Myocyte (in vitro differentiated cells): ENCODE data around the gene FNIP2. TPM values are rescaled to one million over a fixed set of nuclear protein-coding genes. Genes with fewer than 3 reads are reported as not detected.
"Not testable (repeated sequence)": the region's sequence is repeated elsewhere in the genome, so short reads cannot be mapped to it uniquely, and the experiment has no call there.

ENCODE experiments used
- DNase-seq: peaks from one replicate; pipeline ENCODE4 v3.0.0-alpha.2; 2012; ENCODE audit warnings: low read depth
- total RNA-seq: library from RNA; depleted of rRNA; stranded (reverse); fragments of >200 nt; gene quantifications from 2 replicates; pipeline ENCODE4 v1.2.3, GENCODE V29; 2014

The FNIP2 gene
- total RNA-seq, 1 donor from 2014 or later, result 42.9 TPM

GRCh38 chr4:158789853-158790252 is 21.0 kb downstream of the FNIP2 start:
- no peak for DNase-seq

DNA sequence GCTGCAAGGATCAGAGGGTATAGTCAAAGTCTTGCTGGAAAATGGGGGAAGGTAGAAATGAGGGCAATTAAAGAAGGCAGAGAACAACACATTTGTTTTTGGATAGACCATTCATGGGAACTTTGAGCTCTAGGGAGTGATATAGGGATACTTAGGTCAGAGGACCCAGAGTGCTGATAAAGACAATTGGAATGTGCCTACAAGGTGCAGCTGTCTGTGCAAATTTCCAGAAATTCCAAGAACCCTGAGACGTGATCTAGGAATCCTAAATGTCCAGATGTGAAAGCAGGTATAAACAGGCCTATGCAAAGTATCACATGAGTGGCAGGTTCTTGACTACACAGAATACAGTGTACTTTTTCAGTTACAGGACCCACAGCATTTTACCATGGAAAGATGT is 24.2 kb downstream of the FNIP2 start:
- no peak for DNase-seq

- DNase-seq, result not testable (repeated sequence)
Observed at GRCh38 chr4:158793430-158793829, 24.6 kb downstream of the FNIP2 start.

GRCh38 chr4:158796370-158797140 is 27.7 kb downstream of the FNIP2 start:
- no peak for DNase-seq

DNA sequence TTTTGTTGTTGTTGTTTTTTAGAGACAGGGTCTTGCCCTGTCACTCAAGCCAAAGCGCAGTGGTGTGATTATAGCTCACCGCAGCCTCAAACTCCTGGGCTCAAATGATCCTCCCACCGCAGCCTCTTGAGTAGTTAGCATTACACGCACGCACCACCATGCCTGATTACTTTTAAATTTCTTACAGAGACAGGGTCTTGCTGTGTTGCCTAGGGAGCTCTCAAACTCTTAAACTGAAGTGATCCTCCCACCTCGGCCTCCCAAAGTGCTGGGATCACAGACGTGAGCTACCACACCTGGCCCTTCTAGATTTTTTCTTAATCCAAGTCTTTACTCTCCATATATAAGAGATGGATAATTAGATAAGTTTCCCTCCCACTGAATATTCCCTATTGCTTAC is 29.2 kb downstream of the FNIP2 start:
- no peak for DNase-seq

DNA sequence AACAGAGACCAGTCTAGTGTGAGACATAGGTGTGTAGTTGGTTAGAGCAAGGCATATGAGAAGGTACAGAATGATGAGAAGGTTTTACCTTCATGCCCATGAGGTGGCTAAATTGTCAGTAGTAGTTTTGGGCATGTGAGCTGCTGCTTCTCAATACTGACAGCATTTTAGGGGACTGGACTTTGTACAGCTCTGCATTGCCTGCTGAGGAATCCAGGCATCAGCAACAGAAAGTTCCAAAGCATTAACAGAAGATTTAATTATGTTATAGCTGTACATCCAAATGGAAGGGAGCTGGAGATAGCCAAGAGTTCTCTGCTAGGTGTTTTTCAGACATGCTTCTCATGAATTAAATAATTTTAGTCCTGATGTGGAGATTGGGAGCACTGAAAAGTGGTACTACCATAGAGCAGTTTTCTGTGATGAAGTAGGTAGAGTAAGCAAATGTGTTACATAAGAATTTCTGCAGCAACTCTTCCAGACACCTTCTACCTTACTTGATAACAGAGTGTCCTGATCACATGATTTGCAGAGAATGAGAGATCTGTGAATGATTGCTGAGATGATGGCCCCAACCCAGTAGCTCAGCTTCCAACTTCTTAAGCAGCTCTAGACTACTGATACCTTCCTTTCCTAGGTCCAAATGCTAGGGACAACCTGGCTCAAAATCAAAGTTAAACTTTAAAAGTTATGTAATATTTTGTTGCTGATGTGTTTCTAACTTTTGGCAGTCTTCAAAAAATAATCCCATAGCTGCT is 30.4 kb downstream of the FNIP2 start:
- DNase-seq, result no peak

GRCh38 chr4:158799856-158800255 is 31.0 kb downstream of the FNIP2 start:
- DNase-seq, result no peak

DNA sequence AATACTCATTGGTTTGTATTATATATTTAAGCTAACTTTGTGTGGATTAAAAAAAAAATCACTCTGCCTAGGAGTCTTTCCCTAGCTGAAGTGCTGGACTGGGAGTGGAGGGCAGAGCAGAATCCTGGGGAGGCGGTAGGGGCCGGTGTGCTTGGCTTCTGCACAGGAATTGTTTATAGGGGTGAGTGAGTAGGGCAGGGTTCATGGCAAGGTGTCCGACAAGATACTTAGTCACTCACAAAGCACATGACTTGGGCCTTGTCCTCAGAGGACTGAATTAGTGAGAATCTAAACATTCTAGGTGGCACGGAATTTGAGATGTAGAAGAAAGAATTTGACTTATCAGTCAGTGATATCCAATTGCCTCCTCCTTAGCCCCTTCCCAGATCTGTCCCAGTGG is 32.2 kb downstream of the FNIP2 start:
- no peak for DNase-seq

- DNase-seq, result no peak
Observed at GRCh38 chr4:158801677-158802076, 32.9 kb downstream of the FNIP2 start.

GRCh38 chr4:158802914-158803313 is 34.1 kb downstream of the FNIP2 start:
- no peak for DNase-seq

DNA sequence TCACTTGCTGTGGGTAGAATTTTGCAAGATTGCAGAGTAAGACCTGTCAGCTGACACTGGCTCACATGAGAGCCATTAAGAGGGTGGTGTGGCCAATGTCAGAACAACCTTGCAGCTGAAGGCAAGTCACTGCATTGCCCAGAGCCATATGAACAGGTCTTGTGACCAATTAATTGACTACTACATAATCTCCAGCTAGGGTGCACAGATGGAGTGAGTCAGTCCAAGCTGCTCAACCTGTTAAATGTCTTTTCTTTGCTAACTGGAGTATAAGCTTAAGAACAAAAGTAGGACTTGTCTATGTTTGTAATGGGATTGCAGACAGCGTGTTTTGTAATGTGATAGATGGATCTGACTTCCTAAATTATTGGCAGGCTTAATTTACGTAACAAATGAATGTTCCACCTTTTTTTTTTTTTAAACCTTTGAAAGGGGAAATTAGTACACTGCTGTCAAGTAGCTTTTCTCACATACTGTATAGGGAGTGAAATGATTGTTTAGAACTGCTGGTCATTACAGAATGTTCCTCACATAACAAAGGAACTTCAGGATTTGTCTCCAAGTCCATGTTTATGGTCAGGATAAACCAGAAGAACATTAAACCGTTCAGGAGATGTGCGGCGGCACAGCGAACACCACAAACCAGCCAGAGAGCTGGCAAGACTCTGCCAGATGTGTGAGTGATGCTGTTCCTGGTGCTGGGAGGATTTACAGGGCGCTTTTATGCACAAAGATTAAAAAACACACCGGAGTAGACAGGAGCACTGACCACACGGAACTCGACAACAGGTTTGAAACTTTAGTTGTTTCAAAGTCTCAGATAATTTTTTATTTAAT is 37.0 kb downstream of the FNIP2 start:
- no peak for DNase-seq

DNA sequence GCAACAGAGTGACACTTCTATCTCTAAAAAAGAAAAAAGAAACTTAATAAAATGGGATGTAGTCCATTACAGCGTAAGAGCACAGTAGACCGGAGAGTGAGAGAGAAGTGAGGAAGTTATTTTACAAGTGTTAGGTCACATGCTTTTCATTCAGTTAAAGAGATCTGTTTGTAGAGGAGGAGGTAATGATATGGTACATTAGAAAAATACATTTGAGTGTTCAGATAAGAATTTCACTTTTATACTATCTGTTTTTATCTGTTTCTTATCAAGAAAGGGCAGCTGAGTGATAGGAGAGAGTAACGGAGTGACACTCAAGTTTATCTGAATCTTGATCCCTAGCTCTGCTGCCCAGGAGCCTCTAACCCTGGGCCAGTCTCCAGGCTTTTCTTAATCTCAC is 38.9 kb downstream of the FNIP2 start:
- no peak for DNase-seq

DNA sequence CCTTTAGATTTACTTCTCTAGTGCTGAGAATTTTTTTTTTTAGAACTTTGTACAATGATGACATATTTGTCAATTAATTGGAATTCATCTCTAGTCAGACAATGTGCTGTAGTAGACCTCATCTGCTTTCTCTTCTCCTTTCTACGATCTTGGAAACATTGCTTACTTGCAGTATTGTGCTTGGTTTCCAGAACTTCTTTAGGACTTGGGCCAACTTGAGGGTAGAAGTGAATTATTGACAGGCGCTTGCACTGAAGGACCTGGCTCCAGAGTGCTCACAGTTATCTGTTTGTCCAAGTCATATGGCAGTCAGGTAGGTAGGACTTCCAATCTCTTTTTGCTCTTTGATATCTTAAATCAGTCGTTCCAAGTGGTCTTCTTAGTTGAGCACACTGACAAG is 39.6 kb downstream of the FNIP2 start:
- no peak for DNase-seq

- not testable (repeated sequence) for DNase-seq
Observed at GRCh38 chr4:158809208-158809607, 40.4 kb downstream of the FNIP2 start.

DNA sequence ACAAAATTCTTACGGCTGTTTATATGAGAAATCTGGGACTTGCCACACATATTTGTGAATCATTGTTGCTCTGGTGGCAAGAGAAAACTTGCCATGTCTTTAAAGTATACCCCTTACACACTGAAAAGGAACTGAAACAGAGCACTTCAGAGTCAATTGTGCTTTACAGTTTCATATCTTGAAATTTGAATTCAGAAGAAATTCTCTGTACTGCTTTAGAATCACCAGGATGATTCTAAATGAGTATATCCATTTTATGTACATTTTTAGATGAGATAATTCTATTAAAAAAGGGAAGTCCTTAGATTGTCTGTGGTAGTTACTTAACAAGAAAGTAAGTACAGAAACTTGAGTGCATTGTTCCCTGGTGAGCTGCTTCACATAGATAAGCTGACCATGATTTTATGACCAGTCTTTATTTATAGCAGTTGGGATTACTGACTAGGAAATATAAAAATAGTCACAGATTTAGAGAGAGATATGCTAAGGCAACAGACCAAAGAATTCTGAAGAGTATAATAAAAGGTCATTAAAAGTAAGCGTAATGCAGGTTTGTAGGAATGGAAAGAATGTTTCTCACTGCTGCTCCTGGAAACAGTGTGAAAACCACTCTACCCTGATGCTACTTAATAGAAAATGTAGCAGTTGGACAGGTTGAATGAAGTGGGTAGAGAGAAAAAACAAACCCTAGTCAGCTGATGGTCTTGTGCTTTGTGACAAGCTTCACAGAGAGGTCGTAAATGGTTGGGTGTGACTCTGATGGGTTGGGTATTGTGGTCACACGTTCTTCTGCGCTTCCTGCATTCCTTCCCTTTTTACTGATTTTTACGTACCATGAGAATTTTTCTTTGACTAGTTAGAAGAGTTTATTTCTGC is 41.0 kb downstream of the FNIP2 start:
- DNase-seq, result peak; percentile 92

GRCh38 chr4:158810487-158811215 is 41.8 kb downstream of the FNIP2 start:
- peak; percentile 92 for DNase-seq

DNA sequence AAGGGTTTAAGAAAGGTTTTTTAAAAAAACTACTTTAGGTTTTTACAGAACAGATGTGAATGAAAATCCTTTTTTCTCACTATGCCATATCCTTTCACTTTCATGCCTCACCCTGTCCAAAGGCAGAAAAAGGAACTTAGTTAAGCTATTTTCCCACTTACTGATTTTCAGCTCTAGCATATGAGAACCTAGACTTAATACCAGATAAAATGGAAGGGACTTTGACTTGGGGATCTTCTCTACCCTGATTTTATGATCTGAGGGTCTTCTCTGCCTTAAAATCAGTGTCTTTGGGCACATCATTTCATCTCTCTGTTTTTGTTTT is 42.4 kb downstream of the FNIP2 start:
- no peak for DNase-seq

GRCh38 chr4:158811704-158812103 is 42.9 kb downstream of the FNIP2 start:
- DNase-seq, result no peak

DNA sequence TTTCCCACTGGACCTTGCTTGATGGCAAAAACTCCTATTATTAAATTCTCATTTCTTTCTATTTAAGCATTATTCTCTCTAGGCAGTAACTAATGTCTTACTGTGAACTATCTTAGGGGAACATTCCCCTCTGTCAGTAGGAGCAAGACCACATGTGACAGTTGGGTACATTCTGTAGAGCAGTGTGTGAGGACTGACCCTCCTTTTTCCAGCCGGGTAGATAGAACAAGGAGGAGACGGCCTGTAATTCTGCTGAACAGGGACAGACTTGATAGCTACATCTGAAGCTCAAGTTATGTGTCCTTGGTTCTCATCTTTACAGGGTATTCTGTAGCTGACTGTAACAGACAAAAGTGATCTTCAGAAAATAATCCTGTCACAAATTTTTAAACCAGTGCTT is 43.3 kb downstream of the FNIP2 start:
- DNase-seq, result no peak

DNA sequence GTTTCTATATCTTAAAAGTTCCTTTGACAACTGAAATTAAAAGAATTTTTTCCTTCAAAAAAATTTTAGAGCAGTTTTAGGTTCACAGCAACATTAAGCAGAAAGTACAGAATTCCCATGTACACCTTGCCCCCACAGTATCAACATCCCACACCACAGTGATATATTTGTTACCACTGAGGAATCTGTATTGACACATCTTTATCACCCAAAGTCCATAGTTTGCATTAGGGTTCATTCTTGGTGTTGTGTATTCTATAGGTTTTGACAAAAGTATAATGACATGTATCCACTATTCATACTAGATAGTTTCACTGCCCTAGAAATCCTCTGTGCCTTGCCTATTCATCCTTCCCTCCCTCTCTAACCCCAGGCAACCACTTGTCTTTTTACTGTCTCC is 43.7 kb downstream of the FNIP2 start:
- no peak for DNase-seq
